Choroid plexus epithelial cell (primary cell): Measurements from ENCODE around the gene NOS3.
A peak's percentile ranks its signal among the peaks of the same experiment; 100 is the strongest.

Experiments used
- DNase-seq: peaks from one replicate; pipeline ENCODE4 v3.0.0-alpha.2; 2010; ENCODE audit warnings: low read depth
- H3K4me3 ChIP-seq: 2 replicates; pipeline ENCODE4 v1.5.1; 2011; ENCODE audit warnings: low read depth, mild to moderate bottlenecking, control low read depth, low read length, moderate library complexity
- CTCF ChIP-seq: conservative IDR thresholded peaks from 2 replicates; pipeline ENCODE4 v1.5.1; 2011; ENCODE audit warnings: low read depth, mild to moderate bottlenecking, control low read depth, inconsistent platforms, low read length, moderate library complexity

Gene NOS3

GRCh38 chr7:150967349-150967748 is 23.5 kb upstream of the NOS3 start:
- no peak overlapping the region for H3K4me3 ChIP-seq
- DNase-seq: no peak
- no peak for TF ChIP-seq CTCF

- no peak overlapping the region for H3K4me3 ChIP-seq
- DNase-seq: no peak
- TF ChIP-seq CTCF: no peak
Measured at GRCh38 chr7:150968056-150968733, 22.6 kb upstream of the NOS3 start.

GRCh38 chr7:150968734-150969372 is 22.0 kb upstream of the NOS3 start:
- no peak for DNase-seq
- no peak overlapping the region for H3K4me3 ChIP-seq
- TF ChIP-seq CTCF: no peak

- no peak for DNase-seq
- no peak for TF ChIP-seq CTCF
- H3K4me3 ChIP-seq: no peak overlapping the region
Measured at GRCh38 chr7:150969475-150969874, 21.3 kb upstream of the NOS3 start.

GRCh38 chr7:150970424-150970823 is 20.4 kb upstream of the NOS3 start:
- H3K4me3 ChIP-seq: no peak overlapping the region
- no peak for TF ChIP-seq CTCF
- no peak for DNase-seq

- no peak overlapping the region for H3K4me3 ChIP-seq
- no peak for TF ChIP-seq CTCF
- peak; percentile 17 for DNase-seq
Measured at GRCh38 chr7:150971242-150972022, 19.4 kb upstream of the NOS3 start.

GRCh38 chr7:150972023-150972468 is 18.8 kb upstream of the NOS3 start:
- TF ChIP-seq CTCF: no peak
- H3K4me3 ChIP-seq: no peak overlapping the region
- no peak for DNase-seq
